Spleen (tissue), 7 donors: Measurements from ENCODE around the gene GRIN2C.

Source experiments
- POLR2A ChIP-seq, 3 donors: fragments of 450-650 bp; IDR thresholded peaks; one replicate each; pipeline ENCODE4 v1.5.1; 2017; ENCODE audit warnings: antibody characterized with exemption in 3 of 3, mild to moderate bottlenecking in 1 of 3
- TF ChIP-seq, protein P1 (sequence below), 11 experiments: fragments of 200-600 bp in 7 of 11; fragments of 450-650 bp in 4 of 11; sonication (generic) in 4 of 11; IDR thresholded peaks in 8 of 11; conservative IDR thresholded peaks in 3 of 11; 1 replicate in 7 of 11; 2 replicates in 4 of 11; pipeline versions ENCODE4 v1.4.0 to v1.8.0; 2016 to 2021; ENCODE audit warnings: antibody characterized with exemption in 11 of 11, inconsistent platforms in 4 of 11, mild to moderate bottlenecking in 1 of 11
- donor health status: DM: no; HTN: no; CAD: no; lungs with moderate emphysema.
- donor health status: DM: no; HTN: no; CAD: no.
- donor health status: DM: no; HTN: no; CAD: no.

GRCh38 chr17:74815067-74815466 is 44.6 kb downstream of the GRIN2C start:
- no peak for TF ChIP-seq POLR2A (IDR thresholded peaks at IDR 0.05)
- TF ChIP-seq, protein P1, sequence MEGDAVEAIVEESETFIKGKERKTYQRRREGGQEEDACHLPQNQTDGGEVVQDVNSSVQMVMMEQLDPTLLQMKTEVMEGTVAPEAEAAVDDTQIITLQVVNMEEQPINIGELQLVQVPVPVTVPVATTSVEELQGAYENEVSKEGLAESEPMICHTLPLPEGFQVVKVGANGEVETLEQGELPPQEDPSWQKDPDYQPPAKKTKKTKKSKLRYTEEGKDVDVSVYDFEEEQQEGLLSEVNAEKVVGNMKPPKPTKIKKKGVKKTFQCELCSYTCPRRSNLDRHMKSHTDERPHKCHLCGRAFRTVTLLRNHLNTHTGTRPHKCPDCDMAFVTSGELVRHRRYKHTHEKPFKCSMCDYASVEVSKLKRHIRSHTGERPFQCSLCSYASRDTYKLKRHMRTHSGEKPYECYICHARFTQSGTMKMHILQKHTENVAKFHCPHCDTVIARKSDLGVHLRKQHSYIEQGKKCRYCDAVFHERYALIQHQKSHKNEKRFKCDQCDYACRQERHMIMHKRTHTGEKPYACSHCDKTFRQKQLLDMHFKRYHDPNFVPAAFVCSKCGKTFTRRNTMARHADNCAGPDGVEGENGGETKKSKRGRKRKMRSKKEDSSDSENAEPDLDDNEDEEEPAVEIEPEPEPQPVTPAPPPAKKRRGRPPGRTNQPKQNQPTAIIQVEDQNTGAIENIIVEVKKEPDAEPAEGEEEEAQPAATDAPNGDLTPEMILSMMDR (IDR thresholded peaks at IDR 0.05 in 8 of 11, conservative IDR thresholded peaks at IDR 0.05 in 3 of 11), result no peak
